G401 (cell line): Measurements from ENCODE around the gene CNTN5. TPM values are rescaled to one million over a fixed set of nuclear protein-coding genes. Genes with fewer than 3 reads are reported as not detected.
"Not testable (repeated sequence)": the region's sequence is repeated elsewhere in the genome, so short reads cannot be mapped to it uniquely, and the experiment has no call there.

Source experiments
- DNase-seq: peaks from one replicate; pipeline ENCODE4 v3.0.0-alpha.2; 2015; ENCODE audit warnings: low spot score
- in situ Hi-C: cut with HindIII; loops from 2 replicates; pipeline ENCODE4 v1.10.0; 2016; ENCODE audit warnings: low sequenced_read_pairs, mixed read lengths
- total RNA-seq: library from RNA; depleted of rRNA; stranded (reverse); fragments of >200 nt; shearing (Covaris generic); gene quantifications from 2 replicates; pipeline ENCODE4 v1.2.3, GENCODE V29; 2014

The CNTN5 gene
- total RNA-seq, 1 experiment from 2014 or later, result not detected

DNA sequence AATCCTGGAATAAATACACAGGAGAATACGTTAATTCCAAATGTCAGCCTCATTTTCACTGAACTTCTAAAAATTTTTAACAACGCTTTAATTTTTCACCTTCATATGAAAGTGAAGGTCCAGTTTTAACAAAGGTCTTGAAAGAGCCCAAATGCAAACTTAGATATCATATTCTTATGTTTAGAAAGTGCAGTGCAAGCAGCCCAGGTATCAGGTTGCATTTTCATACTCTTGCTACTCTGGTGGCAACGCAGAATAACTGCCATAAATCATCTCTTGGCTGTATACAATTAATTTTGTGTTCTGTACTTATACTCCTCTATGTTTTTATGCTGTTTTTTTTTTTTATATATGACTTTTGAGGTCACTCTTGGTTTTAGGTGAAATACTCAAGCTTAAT is 1169.6 kb downstream of the CNTN5 start:
- in situ Hi-C loops, result no loop called here
- no peak for DNase-seq

- no peak for DNase-seq
- in situ Hi-C loops, result no loop called here
Measured at GRCh38 chr11:100192181-100192580, 1171.4 kb downstream of the CNTN5 start.

DNA sequence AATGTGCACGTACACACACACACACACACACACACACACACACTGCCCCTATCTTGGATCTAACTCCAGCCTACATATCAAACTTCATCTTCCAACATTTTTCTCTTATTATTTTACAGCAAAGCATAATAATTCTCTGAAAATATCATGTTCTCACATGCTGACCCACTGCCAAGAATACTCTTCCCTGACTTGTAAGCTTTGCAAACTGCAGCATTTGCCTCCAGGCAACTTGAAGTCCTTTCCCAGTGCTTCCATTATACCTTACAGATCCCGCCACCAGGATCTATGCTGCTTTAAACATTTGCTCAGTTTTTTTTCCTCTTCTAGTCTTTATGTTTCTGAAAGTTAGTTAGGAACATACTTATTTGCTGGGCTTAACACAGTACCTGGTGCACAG is 1183.0 kb downstream of the CNTN5 start:
- in situ Hi-C loops, result no loop called here
- no peak for DNase-seq

- in situ Hi-C loops, result no loop called here
- no peak for DNase-seq
Measured at GRCh38 chr11:100205926-100206325, 1185.2 kb downstream of the CNTN5 start.

- no peak for DNase-seq
- in situ Hi-C loops, result no loop called here
Measured at GRCh38 chr11:100208207-100208606, 1187.5 kb downstream of the CNTN5 start.

DNA sequence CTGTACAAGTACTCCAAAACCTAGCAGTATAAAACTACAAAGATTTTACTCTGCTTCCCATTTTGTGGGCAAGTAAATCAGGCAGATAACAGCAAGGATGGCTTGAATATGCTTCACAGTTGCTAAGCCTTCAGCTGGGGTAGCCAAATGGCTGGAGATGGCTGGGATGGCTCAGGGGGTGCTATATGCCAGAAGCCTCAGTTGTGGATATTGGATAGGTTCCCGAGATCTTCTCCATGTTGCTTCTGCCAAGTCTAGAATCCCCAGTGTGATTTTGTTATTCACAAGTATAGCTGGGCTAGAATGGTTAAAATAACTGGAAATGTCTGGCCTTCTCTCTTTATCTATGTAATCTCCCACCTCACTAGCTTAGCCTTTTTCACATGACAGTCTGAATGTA is 1194.0 kb downstream of the CNTN5 start:
- DNase-seq, result no peak

GRCh38 chr11:100220801-100221200 is 1200.1 kb downstream of the CNTN5 start:
- DNase-seq, result no peak
- in situ Hi-C loops, result no loop called here

More for the DNA sequence above, 1194.0 kb downstream of the CNTN5 start:
- in situ Hi-C loops, result no loop called here

GRCh38 chr11:100221791-100222190 is 1201.0 kb downstream of the CNTN5 start:
- no peak for DNase-seq
- in situ Hi-C loops, result no loop called here

- DNase-seq, result no peak
- in situ Hi-C loops, result no loop called here
Measured at GRCh38 chr11:100224541-100225034, 1203.8 kb downstream of the CNTN5 start.

DNA sequence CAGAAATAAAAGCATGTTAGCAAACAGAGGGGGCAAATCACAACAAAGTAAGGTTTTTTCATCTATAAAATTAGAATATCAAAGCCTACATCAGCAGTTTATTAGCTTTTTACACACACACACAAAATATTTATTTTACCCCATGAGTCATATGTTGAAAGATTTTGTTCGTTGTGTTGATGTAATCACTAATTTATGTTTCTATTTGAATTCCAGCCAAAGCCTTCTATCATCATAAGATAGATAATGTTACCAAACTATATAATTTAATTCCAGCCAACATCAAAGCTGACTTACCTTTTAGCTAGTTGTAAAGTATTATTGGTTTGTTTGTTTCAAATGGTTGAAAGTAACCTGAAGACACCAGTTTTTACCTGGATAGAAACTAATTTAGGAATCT is 1208.3 kb downstream of the CNTN5 start:
- in situ Hi-C loops, result no loop called here
- no peak for DNase-seq

DNA sequence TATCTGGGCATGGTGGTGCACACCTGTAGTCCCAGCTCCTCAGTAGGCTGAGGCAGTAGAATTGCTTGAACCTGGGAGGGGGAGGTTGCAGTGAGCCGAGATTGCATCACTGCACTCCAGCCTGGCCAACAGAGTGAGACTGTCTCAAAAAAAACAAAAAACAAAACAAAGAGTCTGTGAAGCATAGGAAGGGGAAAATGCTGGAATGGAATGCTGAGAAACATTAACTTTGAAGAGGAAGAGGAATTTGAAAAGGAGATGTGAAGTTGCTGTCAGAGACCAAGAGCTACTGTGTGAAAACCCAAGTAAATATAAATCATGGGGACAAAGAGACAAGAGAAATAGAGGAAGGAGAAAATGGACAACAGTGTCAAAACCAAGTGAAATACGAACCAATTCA is 1211.3 kb downstream of the CNTN5 start:
- no peak for DNase-seq
- in situ Hi-C loops, result no loop called here

DNA sequence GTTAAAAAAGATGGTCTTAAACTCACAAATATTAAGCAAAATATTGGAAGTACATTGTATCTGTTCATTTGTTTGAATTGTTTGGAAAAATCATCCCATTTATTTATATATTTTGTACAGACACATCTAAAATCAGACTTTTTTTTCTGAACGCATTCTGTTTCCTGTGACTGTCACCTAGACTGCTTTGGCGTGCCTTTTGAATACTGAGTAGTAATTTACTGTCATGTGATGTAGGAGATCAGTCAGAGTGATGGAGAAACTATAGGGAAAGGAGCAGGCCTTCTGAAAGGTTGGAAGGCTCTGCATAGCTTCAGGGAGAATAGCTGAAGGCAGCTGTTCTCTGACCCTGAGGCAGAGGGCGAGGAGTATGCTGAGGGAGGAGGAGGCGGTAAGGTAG is 1214.3 kb downstream of the CNTN5 start:
- DNase-seq, result no peak
- in situ Hi-C loops, result no loop called here

DNA sequence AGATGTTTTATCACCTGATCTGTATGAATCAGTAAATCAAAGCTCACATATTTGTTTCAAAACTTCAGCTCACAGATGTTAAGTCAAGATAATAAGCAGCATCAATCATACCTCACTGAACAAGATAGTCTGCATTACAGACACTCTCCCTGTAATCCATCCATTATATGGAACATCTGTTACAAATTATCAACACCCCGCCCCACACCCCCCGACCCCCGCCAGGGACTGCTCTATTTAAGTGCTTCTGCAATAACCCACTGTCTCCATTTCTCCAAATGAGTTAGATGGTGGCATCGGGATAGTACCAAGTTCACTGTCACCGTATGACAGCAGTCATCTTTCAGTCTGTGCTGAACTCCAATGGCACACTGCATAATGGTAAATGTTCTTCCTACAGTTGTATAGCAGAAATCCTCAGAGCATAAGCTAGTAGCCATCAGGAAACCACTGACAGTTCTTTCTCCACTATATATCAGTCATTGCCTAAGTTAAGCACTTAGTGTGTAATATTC is 1219.3 kb downstream of the CNTN5 start:
- DNase-seq, result no peak
- in situ Hi-C loops, result no loop called here

- in situ Hi-C loops, result no loop called here
- no peak for DNase-seq
Measured at GRCh38 chr11:100247704-100248103, 1227.0 kb downstream of the CNTN5 start.

GRCh38 chr11:100257238-100257803 is 1236.6 kb downstream of the CNTN5 start:
- in situ Hi-C loops, DNase-seq: not testable (repeated sequence)

DNA sequence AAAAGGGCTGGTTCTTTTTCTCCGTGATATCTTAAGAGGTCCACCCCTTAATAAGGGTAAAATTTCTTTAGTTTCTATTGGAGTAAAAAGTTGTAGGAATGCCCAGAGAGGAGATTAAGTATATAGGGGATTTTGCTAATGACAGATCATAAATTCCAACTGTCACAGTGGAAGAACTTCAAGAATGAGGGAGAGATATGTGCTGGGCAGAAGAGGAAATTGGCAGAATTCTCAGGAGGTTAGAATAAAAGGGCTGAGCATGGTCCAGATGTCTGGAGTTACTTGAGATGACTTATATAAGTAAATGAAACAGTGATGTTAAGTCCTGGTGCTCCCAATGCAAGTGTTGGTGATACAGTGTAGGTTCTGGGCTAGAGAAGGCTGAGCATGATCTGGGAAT is 1248.8 kb downstream of the CNTN5 start:
- no peak for DNase-seq
- in situ Hi-C loops, result no loop called here

GRCh38 chr11:100273066-100273815 is 1252.5 kb downstream of the CNTN5 start:
- in situ Hi-C loops, result no loop called here
- DNase-seq, result no peak

GRCh38 chr11:100274466-100274865 is 1253.7 kb downstream of the CNTN5 start:
- in situ Hi-C loops, result not testable (repeated sequence)

DNA sequence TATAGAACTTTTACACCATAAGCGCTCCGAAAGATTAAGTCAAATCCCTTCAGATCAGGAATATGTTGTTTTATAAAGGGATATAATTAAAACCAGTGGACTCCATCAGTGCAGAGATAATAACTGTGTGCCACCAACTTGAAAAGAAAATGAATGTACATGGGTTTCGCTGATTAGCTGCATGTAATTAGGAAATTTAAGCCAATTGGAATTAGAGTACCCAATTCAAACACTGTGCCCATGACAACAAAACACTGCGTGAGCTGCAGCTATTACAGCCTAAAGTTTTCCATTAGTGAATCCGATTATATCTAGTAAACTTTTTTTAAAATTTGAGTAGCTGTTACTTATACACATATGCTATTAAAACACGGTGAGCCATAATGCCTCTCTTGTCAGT is 1274.0 kb downstream of the CNTN5 start:
- in situ Hi-C loops, result no loop called here
- no peak for DNase-seq

More at GRCh38 chr11:100274466-100274865, 1253.7 kb downstream of the CNTN5 start:
- not testable (repeated sequence) for DNase-seq

- in situ Hi-C loops, result no loop called here
- DNase-seq, result no peak
Measured at GRCh38 chr11:100296051-100296679, 1275.4 kb downstream of the CNTN5 start.
